Gastroesophageal sphincter (tissue), 4 donors: ENCODE data around the gene VMP1. TPM values are rescaled to one million over a fixed set of nuclear protein-coding genes. Genes with fewer than 3 reads are reported as not detected.

Experiments
- ATAC-seq: fragments of 150-250 bp; one replicate; pipeline ENCODE4 v1.9.1; 2016; ENCODE audit warnings: mild to moderate bottlenecking, moderate library complexity
- H3K27ac ChIP-seq, 4 donors: fragments of 200-600 bp; sonication (generic) in 3 of 4; 1 replicate in 3 of 4; 2 replicates in 1 of 4; pipeline ENCODE4 v1.5.1; 2016 to 2019
- H3K27me3 ChIP-seq: fragments of 200-600 bp; sonication (generic); one replicate; pipeline ENCODE4 v1.5.1; 2019
- H3K36me3 ChIP-seq, 2 donors: fragments of 200-600 bp; sonication (generic); one replicate each; pipeline ENCODE4 v1.5.1; 2019; ENCODE audit warnings: control low read depth in 1 of 2
- H3K4me1 ChIP-seq, 3 donors: fragments of 200-600 bp; sonication (generic); 1 replicate in 2 of 3; 2 replicates in 1 of 3; pipeline ENCODE4 v1.5.1; 2016 to 2019; ENCODE audit warnings: control low read depth in 2 of 3
- H3K4me3 ChIP-seq, 2 donors: fragments of 200-600 bp; sonication (generic); one replicate each; pipeline ENCODE4 v1.5.1; 2019; ENCODE audit warnings: mild to moderate bottlenecking in 1 of 2, moderate library complexity in 1 of 2
- H3K9me3 ChIP-seq, 3 donors: fragments of 200-600 bp; sonication (generic); one replicate each; pipeline ENCODE4 v1.5.1; 2017 to 2019; ENCODE audit warnings: control low read depth in 2 of 3
- CTCF ChIP-seq, 4 experiments: fragments of 200-600 bp in 2 of 4; fragments of 450-650 bp in 2 of 4; sonication (generic) in 1 of 4; IDR thresholded peaks; one replicate each; pipeline ENCODE4 v1.5.1; 2017 to 2019; ENCODE audit warnings: antibody characterized with exemption in 4 of 4, mild to moderate bottlenecking in 2 of 4, moderate library complexity in 2 of 4
- EP300 ChIP-seq: sonication (generic); formaldehyde crosslinking; IDR thresholded peaks from one replicate; pipeline ENCODE4 v1.6.1; 2017; ENCODE audit warnings: antibody characterized with exemption, mild to moderate bottlenecking
- POLR2A ChIP-seq, 2 donors: fragments of 450-650 bp; IDR thresholded peaks; one replicate each; pipeline ENCODE4 v1.6.1; 2017; ENCODE audit warnings: antibody characterized with exemption in 2 of 2, mild to moderate bottlenecking in 2 of 2, moderate library complexity in 1 of 2
- POLR2AphosphoS5 ChIP-seq: sonication (generic); formaldehyde crosslinking; IDR thresholded peaks from one replicate; pipeline ENCODE4 v1.6.1; 2017; ENCODE audit warnings: antibody characterized with exemption
- WGBS, 2 donors: methylation state at CpG; one replicate each; pipeline ENCODE4 v1.1.5; 2018; ENCODE audit warnings: low coverage in 1 of 2; 5-methylcytosine and 5-hydroxymethylcytosine counted together
- small RNA-seq, 4 donors: library from RNA; depleted of rRNA; stranded (forward); fragments of <200 nt; gene quantifications; one replicate each; pipeline ENCODE3, GENCODE V24; 2016
- total RNA-seq, 4 donors: library from RNA; depleted of rRNA; stranded (reverse); fragments of >200 nt; gene quantifications; one replicate each; pipeline ENCODE4 v1.1.0, GENCODE V29; 2016

Gene VMP1
- total RNA-seq, 4 donors from 2014 or later, result 50.8 to 175 (median 85.0) TPM

- Histone ChIP-seq H3K27me3 (no peaks in the 10 kb centered on the region), H3K4me3 (no peak overlapping the region), H3K9me3 (no peaks in the 10 kb centered on the region), H3K4me1 (no peaks in the 10 kb centered on the region), H3K27ac (no peak overlapping the region), H3K36me3 (peaks cover 0 to 93% of the 10 kb centered on the region in 2 donors)
- no peak for ATAC-seq
- TF ChIP-seq CTCF (IDR thresholded peaks at IDR 0.05), result no peak
- TF ChIP-seq POLR2A (IDR thresholded peaks at IDR 0.05), result no peak
- no peak for TF ChIP-seq EP300
- no peak for TF ChIP-seq POLR2AphosphoS5
- 95 to 98% methylated on average over 5 to 7 of the region's 9 CpGs for WGBS, 2 donors
Observed at GRCh38 chr17:59884861-59885260, 177.4 kb downstream of the VMP1 start.

GRCh38 chr17:59888145-59888750 is 180.8 kb downstream of the VMP1 start:
- Histone ChIP-seq H3K27ac (no peak overlapping the region), H3K4me1 (peaks cover 0 to 22% (median 3%) of the 10 kb centered on the region in 3 donors), H3K9me3 (no peaks in the 10 kb centered on the region), H3K27me3 (no peaks in the 10 kb centered on the region), H3K4me3 (no peak overlapping the region), H3K36me3 (peaks cover 0 to 62% of the 10 kb centered on the region in 2 donors)
- TF ChIP-seq CTCF (IDR thresholded peaks at IDR 0.05), result no peak
- TF ChIP-seq POLR2AphosphoS5, result no peak
- no peak for TF ChIP-seq POLR2A (IDR thresholded peaks at IDR 0.05)
- no peak for TF ChIP-seq EP300
- no peak for ATAC-seq
- 96% methylated on average over 2 of the region's 8 CpGs; no CpG with 5 or more reads in 1 of the 2 donors for WGBS, 2 donors

- H3K4me1 ChIP-seq, result peaks cover 0 to 44% (median 3%) of the 10 kb centered on the region in 3 donors
- peaks cover 0 to 41% of the 10 kb centered on the region in 2 donors for H3K36me3 ChIP-seq
- no peak for TF ChIP-seq EP300
- TF ChIP-seq POLR2AphosphoS5, result no peak
- TF ChIP-seq CTCF (IDR thresholded peaks at IDR 0.05), result no peak
- TF ChIP-seq POLR2A (IDR thresholded peaks at IDR 0.05), result no peak
- H3K27ac ChIP-seq, result no peak overlapping the region
- WGBS, 2 donors, result 92 to 94% methylated on average over 2 of the region's 2 CpGs
- no peak for ATAC-seq
- no peaks in the 10 kb centered on the region for H3K9me3 ChIP-seq
- no peaks in the 10 kb centered on the region for H3K27me3 ChIP-seq
- no peak overlapping the region for H3K4me3 ChIP-seq
Observed at GRCh38 chr17:59890720-59891119, 183.3 kb downstream of the VMP1 start.

Small RNA genes within 50 kb of the gene (small RNA-seq; reads per million reads assigned to genes)
- 0 reads per million in 4 donors for gene AC040904.1
- 0 reads per million in 4 donors for gene RNU6-450P

Other genes with a start within 250 kb of the VMP1 start
- 10 to 100 TPM; 33.0 to 68.9 (median 47.7) TPM for gene DHX40, start 142.0 kb upstream of the VMP1 start, total RNA-seq
- gene CLTC, start 87.8 kb upstream of the VMP1 start, total RNA-seq, result 100 to 1,000 TPM; 290 to 342 (median 317) TPM
- gene PTRH2, start 224 bp upstream of the VMP1 start, total RNA-seq, result 10 to 100 TPM; 16.6 to 26.0 (median 24.3) TPM
- gene TUBD1, start 185.3 kb downstream of the VMP1 start, total RNA-seq, result 10 to 100 TPM in 2 of 4 donors, 1 to 10 TPM in 2; 3.6 to 17.1 (median 10.0) TPM
- gene RPS6KB1, start 185.5 kb downstream of the VMP1 start, total RNA-seq, result 10 to 100 TPM; 19.2 to 36.3 (median 27.6) TPM